Activated naive CD8-positive, alpha-beta T cell treated with anti-CD3 and anti-CD28 coated beads, Interleukin-2, amount 50 U/mL, for 16 hours (primary cell): ENCODE data around the gene TAS2R10.

Experiments used
- DNase-seq: peaks from one replicate; pipeline ENCODE4 v3.0.0-alpha.2; 2020; ENCODE audit warnings: low read depth, low spot score

TAS2R10 gene

GRCh38 chr12:10779103-10779502, 47.1 kb downstream of the TAS2R10 start:
- DNase-seq, result no peak
